Measurements from ENCODE around the gene RPLP2.

Gene RPLP2

DNA sequence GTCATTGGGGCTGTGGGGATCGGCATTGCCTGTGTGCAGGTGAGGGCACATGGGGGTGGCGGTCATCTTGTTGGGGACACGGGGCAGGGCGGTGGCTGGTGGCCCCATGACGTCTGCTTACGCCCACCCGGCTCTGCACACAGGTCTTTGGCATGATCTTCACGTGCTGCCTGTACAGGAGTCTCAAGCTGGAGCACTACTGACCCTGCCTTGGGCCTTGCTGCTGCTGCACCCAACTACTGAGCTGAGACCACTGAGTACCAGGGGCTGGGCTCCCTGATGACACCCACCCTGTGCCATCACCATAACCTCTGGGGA lies 28.2 kb downstream of the RPLP2 start:
- no peak for DNase-seq

DNA sequence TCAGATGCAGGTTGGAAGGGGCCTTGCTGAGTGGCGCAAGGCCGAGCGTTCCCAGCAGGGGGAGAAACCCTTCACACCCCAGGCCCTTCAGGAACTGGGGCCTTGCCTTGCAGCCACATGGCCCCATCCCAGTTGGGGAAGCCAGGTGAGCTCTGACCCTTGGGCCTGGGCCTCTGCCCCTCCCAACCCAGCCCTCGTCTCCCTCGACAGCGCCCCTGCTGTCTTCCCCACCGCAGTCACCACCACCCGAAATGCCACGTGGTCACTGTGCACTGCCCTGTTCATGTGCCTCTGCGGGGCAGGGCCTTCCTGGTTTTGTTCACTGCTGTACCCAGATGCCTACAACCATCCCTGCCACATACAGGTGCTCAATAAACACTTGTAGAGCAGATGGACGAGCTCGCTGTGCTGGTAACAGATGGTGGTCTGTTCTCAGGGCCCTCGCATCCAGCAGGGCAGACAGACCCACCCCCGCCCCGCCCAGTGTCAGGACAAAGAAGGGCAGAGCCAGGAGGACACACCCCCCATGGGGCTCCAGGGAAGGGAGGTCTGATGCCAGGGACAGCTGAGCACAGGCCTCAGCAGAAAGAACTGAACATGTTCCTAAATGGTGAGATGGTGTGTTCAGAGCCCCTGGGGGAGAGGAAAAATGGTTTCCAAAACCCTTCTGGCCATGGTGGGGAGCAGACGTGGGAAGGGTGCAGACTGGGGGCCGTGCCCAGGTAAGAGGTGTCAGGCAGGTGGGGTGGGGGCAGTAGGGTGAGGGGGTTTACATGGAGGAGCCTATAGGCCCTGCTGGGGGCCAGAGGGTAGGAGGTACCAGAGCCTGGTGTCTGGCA lies 28.9 kb downstream of the RPLP2 start:
- no peak for DNase-seq

DNA sequence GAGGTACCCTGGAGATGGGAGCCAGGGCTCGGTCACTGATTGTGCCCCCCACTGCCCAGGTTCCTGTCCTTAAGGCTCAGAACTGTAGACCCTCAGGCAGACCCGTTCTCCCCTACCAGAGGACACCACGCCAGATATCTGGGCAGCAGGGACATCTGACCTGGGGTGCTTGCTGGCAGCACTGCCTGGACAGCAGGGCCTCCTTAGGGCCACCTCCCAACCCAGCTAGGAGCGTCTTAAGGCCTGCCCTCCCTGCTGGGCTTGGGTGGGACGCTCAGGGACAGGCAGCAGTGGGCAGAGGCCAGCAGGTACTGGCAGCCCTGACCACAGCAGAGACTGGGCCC lies 29.5 kb downstream of the RPLP2 start:
- no peak for DNase-seq

DNA sequence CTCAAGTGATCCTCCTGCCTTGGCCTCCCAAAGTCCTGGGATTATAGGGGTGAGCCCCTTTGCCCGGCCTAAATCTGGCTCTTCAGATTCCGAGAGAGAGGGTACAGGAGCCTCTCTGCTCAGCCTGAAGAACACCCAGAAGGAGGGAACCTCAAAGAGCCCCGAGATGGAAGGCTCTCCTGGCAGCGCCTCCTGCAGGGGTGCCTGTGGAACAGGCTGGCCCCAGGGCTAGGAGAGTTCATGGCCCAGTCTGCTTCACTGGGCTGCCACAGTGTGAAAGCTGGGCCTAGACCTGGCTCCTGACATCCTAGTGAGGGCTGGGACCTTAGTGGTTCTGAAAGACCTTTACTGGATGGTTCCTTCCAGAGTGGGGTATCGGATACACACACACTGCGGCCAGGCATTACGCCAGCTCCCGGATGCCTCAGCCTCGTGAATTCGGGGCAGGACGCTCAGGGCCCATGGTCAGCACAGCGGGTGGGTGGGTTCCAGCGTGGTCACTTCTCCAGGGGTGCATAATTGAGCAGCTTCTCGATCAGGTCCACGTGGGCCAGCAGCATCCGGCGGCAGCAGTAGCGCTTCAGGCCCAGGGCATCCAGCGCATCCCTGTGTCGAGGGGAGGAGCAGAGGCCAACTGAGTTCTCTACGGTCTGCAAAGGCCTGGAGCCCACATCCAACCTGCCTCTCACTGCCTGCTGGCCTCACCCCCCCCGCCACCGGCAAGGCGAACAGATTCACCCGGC lies 30.3 kb downstream of the RPLP2 start:
- DNase-seq: no peak

DNA sequence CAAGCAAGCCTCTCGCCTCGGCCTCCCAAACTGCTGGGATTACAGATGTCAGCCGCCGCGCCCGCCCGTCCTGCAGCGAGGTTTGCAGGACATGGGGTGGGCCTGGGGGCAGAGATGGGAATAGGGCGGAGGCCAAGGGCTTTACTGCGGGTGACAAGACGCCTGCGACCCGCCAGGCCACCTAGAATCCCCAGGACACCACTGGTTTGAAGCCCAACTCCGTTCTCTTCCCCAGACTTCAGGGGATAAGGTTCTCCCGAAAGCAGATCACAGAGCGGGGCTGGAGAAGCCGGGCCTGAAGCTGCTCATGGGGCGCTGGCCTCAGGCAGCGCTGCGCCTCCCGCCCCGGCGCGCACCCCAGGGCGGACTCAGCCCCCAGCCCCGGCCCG lies 32.2 kb downstream of the RPLP2 start:
- DNase-seq: no peak

DNA sequence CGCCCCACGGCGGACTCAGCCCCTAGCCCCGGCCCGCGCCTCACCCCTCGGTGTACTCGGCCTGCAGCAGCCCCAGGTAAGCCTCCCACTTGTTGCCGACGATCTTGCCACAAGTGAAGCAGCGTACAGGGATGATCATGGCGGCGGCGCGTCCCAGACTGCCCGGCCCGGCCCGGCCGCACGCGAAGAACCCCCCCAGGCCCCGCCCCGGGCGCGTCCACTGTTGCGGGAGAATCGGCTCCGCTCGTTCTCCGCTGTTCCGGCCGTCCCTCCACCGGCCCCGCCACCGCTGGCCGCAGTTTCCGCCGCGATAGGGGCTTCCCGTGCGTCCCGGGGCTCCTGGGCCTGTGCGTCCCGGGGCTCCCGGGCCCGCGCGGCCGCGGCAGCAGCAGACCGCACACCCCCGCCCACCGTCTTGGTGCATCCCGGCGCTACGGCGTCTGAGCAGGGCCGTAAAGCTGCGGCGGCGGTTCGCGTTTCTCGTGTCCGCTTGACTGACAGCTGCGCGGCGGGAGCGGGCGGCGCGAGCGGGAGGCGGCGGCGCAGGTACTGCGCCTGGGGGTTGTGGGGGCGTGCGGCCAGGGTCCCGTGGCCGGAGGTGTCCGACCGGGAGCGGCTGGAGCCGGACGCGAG lies 32.7 kb downstream of the RPLP2 start, which contains the start of the genes POLR2L and TSPAN4:
POLR2L (minus strand) TSS at position 160 of the 633 bp plus-strand sequence; CDS start at position 139, 21 bp downstream.
TSPAN4 (plus strand) TSS at position 483 of the 633 bp plus-strand sequence. CDS start 7,453 bp downstream, outside the sequence.
- DNase-seq: peak; percentile 88

DNA sequence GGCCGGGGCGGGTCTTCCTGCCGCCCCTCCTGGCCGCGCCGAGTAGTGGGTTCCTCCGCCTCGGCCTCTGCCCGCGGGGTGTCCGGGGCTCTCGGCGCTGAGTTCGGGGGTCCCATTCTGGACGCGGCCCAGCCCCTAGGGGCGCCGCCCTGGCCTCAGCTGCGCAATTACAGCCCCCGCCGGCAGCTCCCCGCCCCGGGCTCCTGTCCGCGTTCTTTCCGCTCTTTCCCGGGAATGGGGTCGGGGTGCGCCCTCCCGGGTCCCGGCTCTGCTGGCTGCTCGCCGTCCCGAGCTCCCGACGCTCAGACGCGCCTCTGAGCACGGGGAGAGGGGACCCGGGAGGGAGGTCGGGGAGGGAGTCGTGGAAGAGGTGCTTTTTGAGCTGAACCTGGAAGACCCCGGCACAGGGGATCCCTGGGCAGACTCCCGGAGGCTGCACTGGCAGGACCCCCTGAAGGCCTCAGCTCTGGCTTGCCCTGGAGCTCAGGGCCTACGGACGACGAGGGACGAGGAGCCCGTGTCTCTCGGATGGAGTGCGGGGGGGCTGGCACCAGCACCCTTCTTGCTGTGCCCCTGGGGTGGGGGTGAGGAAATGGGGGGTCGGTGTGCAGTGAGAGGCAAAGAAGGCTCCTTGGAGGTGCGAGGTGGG lies 33.4 kb downstream of the RPLP2 start:
- no peak for DNase-seq

DNA sequence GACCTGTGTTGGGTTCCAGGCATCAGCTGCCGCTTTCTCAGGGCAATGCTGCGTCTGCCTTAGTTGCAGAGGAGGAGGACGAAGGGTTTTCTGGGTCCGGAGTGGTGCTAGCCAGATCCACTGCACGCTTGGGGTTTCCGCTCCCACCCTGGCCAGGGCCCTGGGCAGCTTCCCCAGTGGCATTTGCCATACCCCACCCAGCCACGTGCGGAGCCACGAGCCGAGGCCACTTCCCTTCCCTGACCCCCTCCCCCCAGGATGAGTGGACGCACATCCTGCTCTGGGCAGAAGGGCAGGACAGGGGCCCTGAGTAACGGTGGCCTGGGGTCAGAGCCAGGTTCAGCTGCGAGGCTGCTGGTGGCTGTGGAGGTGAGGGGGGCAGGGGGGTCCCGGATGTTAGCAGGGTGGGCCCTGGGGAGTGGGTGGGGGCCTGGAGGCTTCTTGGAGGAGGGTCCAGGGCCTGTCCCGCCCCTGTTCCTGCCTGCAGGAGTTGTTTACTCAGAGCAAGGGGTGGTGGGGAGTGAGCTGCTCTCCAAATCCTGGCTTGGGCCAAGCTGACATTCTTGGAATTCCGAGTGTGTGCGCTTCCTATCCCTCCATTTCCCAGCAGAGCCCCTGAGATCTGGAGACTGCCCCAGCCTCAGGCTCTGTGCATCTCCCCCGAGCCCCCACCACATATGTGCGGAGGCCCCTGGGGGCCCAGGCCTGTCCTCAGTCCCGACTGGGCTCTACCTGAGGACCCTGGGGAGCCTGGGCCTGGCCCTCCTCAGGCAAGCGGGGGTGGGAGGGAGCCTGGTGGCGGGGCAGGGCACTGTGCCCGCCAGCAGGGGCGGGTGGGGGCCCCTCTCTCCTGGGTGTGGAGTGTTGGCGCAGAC lies 34.3 kb downstream of the RPLP2 start:
- DNase-seq: no peak

DNA sequence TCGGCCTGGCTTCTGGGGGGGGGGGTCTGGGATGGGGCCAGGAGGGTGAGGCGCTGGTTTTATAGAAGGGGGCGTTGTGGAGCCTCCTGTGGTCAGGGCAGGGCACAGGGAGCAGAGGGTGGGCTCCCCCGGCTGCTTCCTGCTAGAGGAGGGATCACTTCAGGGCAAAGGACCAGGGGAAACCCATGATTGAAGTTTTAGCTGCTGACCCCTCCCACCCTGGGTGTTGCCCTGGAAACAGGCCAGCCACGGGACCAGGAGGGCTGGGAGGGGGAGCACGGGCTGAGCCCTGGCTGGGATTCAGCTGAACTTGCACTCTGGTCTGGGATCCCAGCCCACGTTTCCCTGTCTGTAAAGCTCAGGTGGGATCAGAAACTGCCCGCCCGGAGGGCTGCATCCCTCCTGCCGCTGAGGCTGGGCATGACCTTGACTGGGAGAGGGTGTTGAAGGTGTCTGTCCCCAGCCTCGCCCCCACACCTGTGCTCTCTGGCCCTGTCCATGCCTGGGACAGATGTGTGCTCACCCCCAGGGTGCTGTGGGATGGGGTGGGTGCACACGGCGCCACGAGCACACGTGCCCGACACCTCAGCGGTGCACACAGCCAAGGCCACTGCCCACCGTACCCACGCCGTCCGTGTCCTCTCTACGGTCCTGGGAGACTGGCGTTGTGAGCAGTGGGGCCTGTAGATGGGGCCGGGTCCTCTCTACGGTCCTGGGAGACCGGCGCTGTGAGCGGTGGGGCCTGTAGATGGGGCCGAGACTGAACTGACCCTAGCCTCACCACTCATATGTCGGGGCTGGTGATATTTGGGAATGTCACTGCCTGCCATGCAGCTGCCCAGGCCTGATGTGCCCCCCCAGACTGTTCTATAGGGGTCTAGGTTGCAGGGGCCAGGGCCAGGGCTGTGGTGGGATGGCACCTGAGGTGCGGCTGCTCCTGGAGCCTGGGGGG lies 35.2 kb downstream of the RPLP2 start:
- no peak for DNase-seq

DNA sequence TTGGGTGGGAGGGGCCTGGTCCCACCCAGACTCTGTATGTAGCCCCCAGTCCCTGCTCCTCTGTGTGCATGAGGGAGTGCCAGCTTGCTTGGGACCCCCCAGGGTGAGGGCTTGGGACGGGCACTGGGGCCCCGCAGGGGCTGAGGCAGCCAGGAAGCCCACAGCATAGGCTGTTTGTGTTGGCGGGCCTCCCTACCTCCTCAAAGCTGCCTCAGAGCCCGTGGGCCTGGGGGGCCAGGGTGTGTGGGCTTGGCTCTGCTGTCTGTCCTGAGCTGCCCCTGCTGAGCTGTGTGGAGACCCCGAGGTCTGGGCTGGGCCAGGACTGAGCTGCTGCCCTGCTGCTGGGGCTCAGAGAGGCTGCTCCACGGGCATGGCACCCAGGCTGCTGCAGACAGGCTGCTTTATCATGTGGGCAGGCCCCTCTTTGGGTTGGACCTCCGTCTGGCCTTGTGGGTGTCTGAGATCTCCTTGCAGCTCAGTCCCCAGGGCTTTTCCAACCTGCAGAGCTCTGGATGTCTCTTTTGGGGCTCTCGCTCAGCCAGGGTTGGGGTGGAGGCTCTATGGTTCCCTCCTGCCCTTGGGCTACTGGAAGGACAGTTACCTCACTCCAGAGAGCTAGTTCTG lies 36.2 kb downstream of the RPLP2 start:
- no peak for DNase-seq

DNA sequence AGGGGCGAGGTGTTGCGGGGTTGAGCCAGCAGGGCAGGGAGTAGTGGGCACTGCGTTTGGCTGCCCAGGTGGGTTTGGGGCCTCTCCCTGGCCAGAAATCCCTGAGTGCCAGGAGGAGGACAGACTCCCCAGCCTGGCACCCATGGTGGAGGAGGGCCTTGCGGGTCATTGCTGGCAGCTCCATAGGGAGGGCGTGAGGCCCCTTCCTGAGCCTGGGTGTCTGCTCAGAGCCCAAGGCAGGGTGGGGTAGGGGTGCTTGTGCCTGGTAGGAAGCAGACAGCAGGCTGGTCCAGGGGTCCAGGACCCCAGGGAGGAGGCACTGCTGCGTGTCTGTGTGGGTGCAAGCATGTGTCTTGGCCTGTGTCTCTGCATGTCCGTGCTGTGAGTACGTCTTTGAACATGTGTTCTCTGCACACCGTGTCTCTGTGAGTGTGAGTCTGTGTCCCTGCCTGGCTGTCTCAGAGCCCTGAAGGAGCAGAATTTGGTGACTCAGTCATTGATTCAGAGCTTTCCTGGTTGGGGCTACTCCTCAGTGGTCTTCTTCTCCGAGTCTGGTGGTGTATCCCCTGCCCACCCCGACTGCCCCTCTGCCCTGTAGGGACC lies 36.8 kb downstream of the RPLP2 start:
- DNase-seq: no peak

DNA sequence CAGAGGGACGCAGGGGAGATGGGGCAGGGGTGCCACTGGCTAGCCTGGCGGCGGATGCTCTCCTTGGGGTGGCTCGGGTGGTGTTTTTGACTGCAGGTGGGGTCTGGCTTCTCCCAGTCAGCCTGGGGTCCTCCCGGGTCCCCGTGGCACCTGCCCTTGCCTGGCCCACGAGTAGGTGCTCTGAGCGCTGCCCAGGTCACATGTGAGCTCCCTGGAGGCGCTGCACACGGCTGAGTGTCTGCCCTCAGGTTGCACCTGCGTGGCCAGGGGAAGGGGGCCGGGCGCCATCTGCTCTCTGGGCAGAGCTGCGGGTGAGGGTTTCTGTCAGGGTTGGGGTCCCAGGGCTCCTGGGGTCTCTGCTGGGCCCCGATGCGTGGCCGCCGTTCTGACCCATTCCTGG lies 38.1 kb downstream of the RPLP2 start:
- DNase-seq: no peak

DNA sequence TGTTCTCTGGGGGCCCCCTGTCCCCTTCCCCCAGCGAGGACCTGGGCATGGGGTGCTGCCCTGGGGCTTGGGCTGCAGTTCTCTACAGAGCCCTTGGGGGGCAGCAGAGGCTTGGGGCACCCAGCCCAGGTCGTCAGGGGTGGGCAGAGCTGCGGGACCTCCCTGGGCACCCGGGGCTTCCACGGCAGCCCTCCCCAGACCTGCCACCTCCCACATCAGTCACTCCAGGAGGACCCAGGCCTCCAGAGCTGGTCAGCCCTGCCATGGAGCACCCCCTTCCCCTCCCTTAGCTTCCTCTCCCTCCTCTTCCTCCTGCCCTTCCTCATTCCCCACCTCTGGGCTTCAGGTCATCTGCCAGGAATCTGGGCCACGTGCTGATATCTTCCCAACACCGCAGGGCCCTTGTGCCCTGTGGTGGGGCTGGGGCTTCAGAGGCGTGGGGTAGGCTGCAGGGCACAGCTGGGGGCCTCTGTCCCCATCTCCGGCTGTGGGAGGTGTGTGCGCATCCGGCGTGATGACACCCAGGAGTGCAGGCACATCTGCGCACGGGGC lies 38.7 kb downstream of the RPLP2 start:
- peak; percentile 68 for DNase-seq

DNA sequence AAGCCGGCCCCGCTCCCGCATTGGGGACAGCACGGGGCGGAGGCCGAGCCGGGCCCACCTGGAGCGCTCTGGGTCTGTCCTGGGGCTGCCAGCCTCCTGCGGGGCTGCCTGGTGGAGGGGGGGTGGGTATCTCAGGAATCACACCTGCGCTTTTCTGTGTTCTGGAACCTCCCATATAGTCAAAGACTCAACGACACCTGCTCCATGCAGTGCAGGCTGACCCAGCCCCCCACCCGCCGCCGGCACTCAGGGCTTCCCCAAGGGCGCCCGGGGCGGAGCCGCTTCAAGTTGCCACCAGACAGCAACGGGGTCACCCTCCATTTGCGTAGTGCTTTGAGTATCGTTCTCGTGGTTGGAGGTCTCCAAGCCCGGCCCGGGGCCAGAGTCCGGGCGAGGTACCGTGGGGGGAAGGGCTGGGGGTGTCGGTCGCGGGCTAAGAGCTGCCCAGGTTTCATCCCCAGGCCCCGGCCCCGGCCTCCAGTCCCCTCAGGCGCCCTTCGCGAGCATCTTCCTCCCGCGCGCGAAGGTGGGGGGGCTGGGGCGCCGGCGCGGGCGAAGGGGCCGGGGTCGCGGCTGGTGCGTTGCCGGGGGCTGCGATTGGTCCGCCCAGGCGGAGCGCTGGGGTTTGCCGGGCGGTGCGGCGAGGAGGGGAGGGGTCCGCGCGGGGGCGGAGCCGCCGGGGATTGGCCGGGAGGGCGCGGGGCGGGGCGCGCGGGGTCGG lies 39.5 kb downstream of the RPLP2 start:
- no peak for DNase-seq

DNA sequence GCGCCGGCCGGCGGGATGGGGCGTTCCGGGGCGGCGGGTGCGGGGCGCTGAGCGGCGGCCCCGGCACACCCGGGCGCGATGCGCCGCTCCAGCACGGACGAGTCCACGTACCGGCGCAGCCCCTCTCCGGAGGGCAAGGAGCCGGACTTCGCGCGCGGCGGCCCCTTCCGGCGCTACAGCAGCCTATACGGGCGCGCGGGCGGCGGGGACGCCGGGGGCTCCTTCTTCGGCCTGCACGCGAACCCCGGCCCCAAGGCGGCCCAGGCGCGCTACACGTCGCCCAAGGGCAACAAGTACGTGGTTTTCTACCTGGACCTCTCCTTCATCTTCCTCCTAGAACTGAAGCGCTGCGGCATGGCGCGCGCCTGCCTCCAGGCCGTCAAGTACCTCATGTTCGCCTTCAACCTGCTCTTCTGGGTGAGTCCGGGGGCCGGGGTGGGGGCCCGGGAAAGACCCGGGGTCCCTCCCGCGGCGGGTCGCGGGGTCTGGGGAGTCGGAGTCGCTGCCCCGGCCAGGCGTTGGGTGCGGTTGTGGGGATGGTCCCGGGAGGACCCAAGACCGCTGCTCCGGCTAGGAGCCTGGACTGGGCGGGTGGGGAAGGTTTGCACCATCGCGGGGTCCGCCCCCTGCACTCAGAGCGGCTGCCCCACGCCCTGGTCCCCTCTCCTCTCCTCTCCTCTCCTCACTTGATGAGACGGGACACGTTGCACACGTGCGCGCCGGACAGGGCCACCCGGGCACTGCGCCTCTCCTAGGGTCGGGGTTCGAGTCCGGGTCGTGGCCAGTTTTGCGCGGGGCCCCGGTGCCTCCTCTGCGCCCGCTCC lies 40.4 kb downstream of the RPLP2 start:
- DNase-seq: no peak

DNA sequence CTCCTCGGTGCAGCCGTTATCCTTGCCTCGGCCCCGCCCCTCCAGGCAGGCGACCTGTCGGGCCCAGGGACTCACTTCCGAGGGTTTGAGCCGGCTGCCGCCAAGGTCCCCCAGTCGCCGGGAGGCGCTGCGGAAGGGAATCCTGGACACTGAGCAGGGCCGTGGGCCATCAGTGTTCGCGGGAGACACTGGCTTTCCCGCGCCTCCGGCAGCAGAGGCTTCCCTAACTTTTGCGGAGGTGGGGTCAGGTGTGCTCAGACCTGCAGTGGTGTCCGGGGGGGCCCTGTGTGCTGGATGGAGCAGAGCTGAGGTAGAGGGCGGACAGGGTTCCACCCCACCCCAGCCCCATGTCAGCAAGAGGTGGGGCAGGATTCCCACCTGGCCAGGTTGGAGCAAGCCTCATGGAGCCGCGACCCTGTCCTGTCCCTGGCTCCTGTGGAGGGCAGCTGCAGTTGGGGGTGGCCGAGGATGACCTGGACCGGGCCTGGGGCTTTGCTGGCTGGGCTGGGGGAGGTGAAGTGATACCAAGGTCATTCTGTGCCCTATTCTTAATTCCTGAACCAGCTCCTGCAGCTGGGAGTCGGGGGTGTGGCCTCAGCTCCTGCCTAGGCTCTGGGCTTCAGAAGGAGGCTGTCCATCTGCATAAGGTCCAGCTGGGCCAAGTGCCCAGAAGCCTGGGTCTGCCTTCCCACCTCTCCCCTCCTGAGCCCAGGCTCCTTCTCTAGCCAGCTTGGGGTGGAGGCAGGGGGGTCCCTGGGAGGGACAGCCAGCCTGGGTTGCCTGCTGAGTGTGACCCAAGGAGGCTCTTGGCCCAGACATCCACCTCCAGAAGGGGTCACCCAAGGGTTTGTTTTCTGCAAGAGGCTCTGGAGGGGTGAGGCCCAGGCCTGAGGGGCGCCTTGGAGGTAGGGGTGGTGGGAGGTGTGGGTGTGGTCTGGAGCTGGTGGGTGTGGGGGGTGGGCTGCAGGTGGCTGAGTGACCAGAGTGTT lies 41.3 kb downstream of the RPLP2 start:
- DNase-seq: no peak

DNA sequence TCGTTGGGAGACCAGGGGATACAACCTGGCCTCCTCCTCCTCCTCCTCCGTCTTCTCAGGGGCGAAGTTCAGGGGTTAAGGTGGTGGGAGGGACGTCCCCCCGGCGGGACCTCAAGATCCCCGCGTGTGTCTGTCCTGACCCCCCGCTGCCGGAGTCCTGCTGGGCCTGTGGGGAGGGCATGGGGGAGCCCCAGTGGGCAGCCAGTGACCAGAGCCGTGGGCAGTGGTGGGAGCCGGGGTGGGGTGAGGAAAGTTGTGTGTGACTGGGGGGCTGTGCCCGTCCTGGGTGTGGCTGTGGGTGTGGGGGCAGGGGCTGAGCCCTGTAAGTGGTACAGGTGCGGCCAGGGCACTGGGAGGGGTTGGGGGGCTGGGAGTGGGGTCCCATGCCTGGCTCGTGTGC lies 43.0 kb downstream of the RPLP2 start:
- DNase-seq: no peak

Data from activated CD4-positive, alpha-beta T cell treated with anti-CD3 and anti-CD28 coated beads, Interleukin-2, amount 50 U/mL, for 16 hours (primary cell).